Thoracic aorta (tissue), 2 donors: Measurements from ENCODE around the gene GLDN. TPM values are rescaled to one million over a fixed set of nuclear protein-coding genes. Genes with fewer than 3 reads are reported as not detected.
A peak's percentile ranks its signal among the peaks of the same experiment; 100 is the strongest.

Source experiments
- ATAC-seq: fragments of 150-250 bp; one replicate; pipeline ENCODE4 v1.8.0; 2017; ENCODE audit warnings: low read depth; ENCODE audit not compliant: insufficient number of reproducible peaks, low FRiP score
- DNase-seq: peaks from one replicate; pipeline ENCODE4 v3.0.0-alpha.2; 2020; ENCODE audit warnings: low spot score
- H3K27ac ChIP-seq, 2 donors: fragments of 200-600 bp; sonication (generic); 1 replicate in 1 of 2; 2 replicates in 1 of 2; pipeline ENCODE4 v1.5.1; 2016; ENCODE audit warnings: mild to moderate bottlenecking in 2 of 2, moderate library complexity in 2 of 2
- H3K27me3 ChIP-seq: fragments of 200-600 bp; sonication (generic); replicated peaks from 2 replicates; pipeline ENCODE4 v1.6.0; 2016; ENCODE audit warnings: mild to moderate bottlenecking; ENCODE audit not compliant: insufficient read depth
- H3K36me3 ChIP-seq: fragments of 200-600 bp; sonication (generic); one replicate; pipeline ENCODE4 v1.5.1; 2016
- H3K4me1 ChIP-seq, 2 donors: fragments of 200-600 bp; sonication (generic); 1 replicate in 1 of 2; 2 replicates in 1 of 2; pipeline versions ENCODE4 v1.5.1 to v1.6.0; 2016; ENCODE audit warnings: low read depth in 2 of 2, mild to moderate bottlenecking in 1 of 2; ENCODE audit not compliant: control insufficient read depth in 1 of 2
- H3K4me3 ChIP-seq: fragments of 200-600 bp; sonication (generic); 2 replicates; pipeline ENCODE4 v1.5.1; 2016; ENCODE audit warnings: mild to moderate bottlenecking
- H3K9me3 ChIP-seq: fragments of 200-600 bp; sonication (generic); 2 replicates; pipeline ENCODE4 v1.5.1; 2016
- CTCF ChIP-seq: fragments of 200-600 bp; sonication (generic); IDR thresholded peaks from one replicate; pipeline ENCODE4 v1.5.1; 2019; ENCODE audit warnings: antibody characterized with exemption
- total RNA-seq, 2 donors: library from RNA; depleted of rRNA; stranded (reverse); fragments of >200 nt; gene quantifications; one replicate each; pipeline versions ENCODE4 v1.1.0 to v1.2.3, GENCODE V29; 2016

Gene GLDN
- total RNA-seq, 2 donors from 2014 or later: 20.7 to 26.0 TPM

- Histone ChIP-seq H3K9me3 (no peaks in the 10 kb centered on the region), H3K36me3 (no peaks in the 10 kb centered on the region), H3K4me3 (peak overlapping the region; percentile 36), H3K4me1 (peaks cover 25 to 57% of the 10 kb centered on the region in 2 donors), H3K27ac (peak overlapping the region; percentile 58 to 75), H3K27me3 (no peaks in the 10 kb centered on the region)
- peak; percentile 93 for ATAC-seq
- peak; percentile 38 for TF ChIP-seq CTCF
- no peak for DNase-seq
Measured at GRCh38 chr15:51349156-51349844, 7.8 kb downstream of the GLDN start.

- ATAC-seq (no peak), DNase-seq (no peak)
- Histone ChIP-seq H3K4me3 (no peak overlapping the region), H3K9me3 (no peaks in the 10 kb centered on the region), H3K27me3 (no peaks in the 10 kb centered on the region), H3K36me3 (no peaks in the 10 kb centered on the region), H3K27ac (no peak overlapping the region), H3K4me1 (peaks cover 29 to 49% of the 10 kb centered on the region in 2 donors)
- no peak for TF ChIP-seq CTCF
Measured at GRCh38 chr15:51350723-51351122, 9.3 kb downstream of the GLDN start.

GRCh38 chr15:51353976-51354375 lies 12.5 kb downstream of the GLDN start:
- peaks cover 18 to 24% of the 10 kb centered on the region in 2 donors for H3K4me1 ChIP-seq
- ATAC-seq: no peak
- TF ChIP-seq CTCF: no peak
- no peaks in the 10 kb centered on the region for H3K27me3 ChIP-seq
- no peak overlapping the region for H3K27ac ChIP-seq
- DNase-seq: no peak
- H3K4me3 ChIP-seq: no peak overlapping the region
- no peaks in the 10 kb centered on the region for H3K36me3 ChIP-seq
- H3K9me3 ChIP-seq: no peaks in the 10 kb centered on the region

GRCh38 chr15:51355096-51355495 lies 13.6 kb downstream of the GLDN start:
- no peak overlapping the region for H3K4me3 ChIP-seq
- ATAC-seq: no peak
- no peak for TF ChIP-seq CTCF
- no peaks in the 10 kb centered on the region for H3K27me3 ChIP-seq
- H3K4me1 ChIP-seq: peaks cover 8 to 14% of the 10 kb centered on the region in 2 donors
- H3K9me3 ChIP-seq: no peaks in the 10 kb centered on the region
- no peak overlapping the region for H3K27ac ChIP-seq
- DNase-seq: no peak
- no peaks in the 10 kb centered on the region for H3K36me3 ChIP-seq

- H3K27ac ChIP-seq: no peak overlapping the region
- no peaks in the 10 kb centered on the region for H3K27me3 ChIP-seq
- H3K4me1 ChIP-seq: peaks cover 6 to 11% of the 10 kb centered on the region in 2 donors
- H3K36me3 ChIP-seq: no peaks in the 10 kb centered on the region
- no peak overlapping the region for H3K4me3 ChIP-seq
- DNase-seq (no peak), ATAC-seq (no peak)
- TF ChIP-seq CTCF: no peak
- H3K9me3 ChIP-seq: no peaks in the 10 kb centered on the region
Measured at GRCh38 chr15:51356147-51356546, 14.7 kb downstream of the GLDN start.
